Measurements from ENCODE around the gene PIK3R4. TPM values are rescaled to one million over a fixed set of nuclear protein-coding genes. Genes with fewer than 3 reads are reported as not detected.
A peak's percentile ranks its signal among the peaks of the same experiment; 100 is the strongest.

PIK3R4 gene
- total RNA-seq: 27.7 TPM

- DNase-seq (ENCODE audit: low read depth in 2 of 3, low spot score in 2 of 3): peak; percentile 86 to 98 (median 98)
Observed at GRCh38 chr3:130746246-130747039, at the start of gene PIK3R4. Gene PIK3R4 (minus strand): TSS chr3:130746829. CDS start chr3:130745218, 1,611 bp downstream.

- no peak for DNase-seq (ENCODE audit: low read depth in 2 of 3, low spot score in 2 of 3)
Observed at GRCh38 chr3:130795396-130795795, 48.8 kb upstream of the PIK3R4 start.

DNA sequence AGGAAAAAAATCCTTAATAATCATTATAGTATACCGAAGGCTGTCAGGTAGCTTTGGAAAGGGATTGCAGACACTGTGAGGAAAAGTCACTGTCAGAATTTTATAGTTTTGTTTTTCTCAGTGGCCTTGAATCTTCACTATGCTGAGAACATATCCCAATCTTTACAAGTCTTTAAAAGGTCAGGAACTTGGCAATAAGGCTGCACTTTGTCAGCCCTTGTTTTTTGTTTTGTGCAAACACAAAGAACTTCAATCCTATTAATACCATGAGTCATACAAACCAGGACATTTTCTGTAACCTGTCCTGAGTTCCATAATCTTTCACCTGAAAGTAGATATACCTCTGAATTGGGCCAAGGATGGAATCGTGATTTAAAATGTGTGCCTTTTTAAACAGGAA is 45.6 kb upstream of the PIK3R4 start:
- DNase-seq (ENCODE audit: low read depth in 2 of 3, low spot score in 2 of 3): no peak

GRCh38 chr3:130789782-130790322 is 43.2 kb upstream of the PIK3R4 start:
- DNase-seq (ENCODE audit: low read depth in 2 of 3, low spot score in 2 of 3): no peak

DNA sequence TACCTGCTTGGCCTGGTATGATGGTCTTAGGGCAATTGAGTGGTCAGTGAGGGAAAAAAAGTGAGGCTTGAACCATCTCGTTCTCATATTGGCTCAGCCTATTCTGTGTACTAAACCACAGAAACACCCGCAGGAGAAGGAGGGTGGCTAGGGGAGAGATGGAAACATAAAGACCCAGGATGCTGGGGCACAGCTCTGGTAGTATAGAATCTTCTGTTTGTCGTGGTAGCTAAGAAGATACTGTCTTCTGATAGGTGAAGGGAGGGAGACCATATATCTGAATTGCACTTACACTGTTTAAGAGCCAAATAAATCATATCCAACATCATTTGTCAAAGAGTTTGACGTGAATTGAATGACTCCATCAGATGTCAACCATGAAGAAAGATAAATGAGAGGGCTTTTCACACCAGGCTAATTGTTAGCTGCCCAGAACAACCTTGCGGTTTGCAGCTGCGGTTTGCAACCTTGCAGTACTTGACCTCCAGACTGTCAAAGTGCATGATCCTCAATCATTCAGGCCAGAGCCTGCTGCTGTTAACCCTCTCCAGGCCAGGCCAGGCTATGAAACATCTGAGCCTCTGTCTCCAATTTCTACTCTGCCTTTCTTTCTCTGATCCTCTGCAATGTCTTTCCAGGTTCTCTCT is 40.9 kb upstream of the PIK3R4 start:
- DNase-seq (ENCODE audit: low read depth in 2 of 3, low spot score in 2 of 3): no peak

DNA sequence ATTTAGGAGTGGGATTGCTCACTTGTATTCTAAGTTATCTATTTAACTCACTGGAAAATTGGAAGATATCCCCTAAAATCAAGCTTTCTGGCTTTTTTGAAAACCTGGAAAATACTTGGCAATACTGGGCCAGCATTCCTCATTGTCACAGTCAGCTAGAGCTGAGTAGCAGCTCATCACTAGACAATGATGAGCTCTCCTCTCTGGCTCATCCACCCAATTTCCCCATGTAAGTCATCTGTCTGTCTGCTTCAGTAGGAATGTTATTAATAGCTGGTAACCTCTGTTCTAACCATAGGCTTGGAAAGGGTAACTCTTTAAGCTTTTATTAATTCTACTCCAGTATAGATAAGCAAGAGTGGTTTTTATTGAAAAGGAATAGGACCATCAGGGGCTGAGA is 39.7 kb upstream of the PIK3R4 start:
- no peak for DNase-seq (ENCODE audit: low read depth in 2 of 3, low spot score in 2 of 3)

GRCh38 chr3:130783629-130784028 is 37.0 kb upstream of the PIK3R4 start:
- DNase-seq (ENCODE audit: low read depth in 2 of 3, low spot score in 2 of 3): no peak

GRCh38 chr3:130779486-130779885 is 32.9 kb upstream of the PIK3R4 start:
- no peak for DNase-seq (ENCODE audit: low read depth in 2 of 3, low spot score in 2 of 3)

- no peak for DNase-seq (ENCODE audit: low read depth in 2 of 3, low spot score in 2 of 3)
Observed at GRCh38 chr3:130779031-130779430, 32.4 kb upstream of the PIK3R4 start.

DNA sequence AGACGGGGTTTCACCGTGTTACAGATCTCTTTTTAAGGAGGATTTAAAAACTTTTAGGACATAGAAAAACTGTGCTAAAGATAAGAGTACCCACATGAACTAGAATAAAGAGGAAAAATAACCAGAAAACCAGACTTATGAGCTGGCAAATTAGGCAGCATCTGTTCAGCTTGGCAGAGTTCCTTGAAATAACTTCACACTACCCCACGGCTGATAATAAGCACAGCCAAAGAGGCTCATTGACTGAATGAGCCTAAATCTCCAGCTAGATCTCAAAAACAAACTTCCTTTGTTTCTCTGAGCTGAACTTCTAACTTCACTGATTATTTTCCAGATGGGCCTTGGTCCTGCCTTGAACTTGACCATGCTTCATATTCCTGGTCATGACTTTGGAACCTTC is 26.7 kb upstream of the PIK3R4 start:
- DNase-seq (ENCODE audit: low read depth in 2 of 3, low spot score in 2 of 3): no peak

GRCh38 chr3:130772129-130772528 is 25.5 kb upstream of the PIK3R4 start:
- DNase-seq (ENCODE audit: low read depth in 2 of 3, low spot score in 2 of 3): peak in 1 of 3 donors; percentile 9

GRCh38 chr3:130770644-130771043 is 24.0 kb upstream of the PIK3R4 start:
- no peak for DNase-seq (ENCODE audit: low read depth in 2 of 3, low spot score in 2 of 3)

- no peak for DNase-seq (ENCODE audit: low read depth in 2 of 3, low spot score in 2 of 3)
Observed at GRCh38 chr3:130761730-130762311, 15.2 kb upstream of the PIK3R4 start.

GRCh38 chr3:130760922-130761321 is 14.3 kb upstream of the PIK3R4 start:
- DNase-seq (ENCODE audit: low read depth in 2 of 3, low spot score in 2 of 3): no peak

DNA sequence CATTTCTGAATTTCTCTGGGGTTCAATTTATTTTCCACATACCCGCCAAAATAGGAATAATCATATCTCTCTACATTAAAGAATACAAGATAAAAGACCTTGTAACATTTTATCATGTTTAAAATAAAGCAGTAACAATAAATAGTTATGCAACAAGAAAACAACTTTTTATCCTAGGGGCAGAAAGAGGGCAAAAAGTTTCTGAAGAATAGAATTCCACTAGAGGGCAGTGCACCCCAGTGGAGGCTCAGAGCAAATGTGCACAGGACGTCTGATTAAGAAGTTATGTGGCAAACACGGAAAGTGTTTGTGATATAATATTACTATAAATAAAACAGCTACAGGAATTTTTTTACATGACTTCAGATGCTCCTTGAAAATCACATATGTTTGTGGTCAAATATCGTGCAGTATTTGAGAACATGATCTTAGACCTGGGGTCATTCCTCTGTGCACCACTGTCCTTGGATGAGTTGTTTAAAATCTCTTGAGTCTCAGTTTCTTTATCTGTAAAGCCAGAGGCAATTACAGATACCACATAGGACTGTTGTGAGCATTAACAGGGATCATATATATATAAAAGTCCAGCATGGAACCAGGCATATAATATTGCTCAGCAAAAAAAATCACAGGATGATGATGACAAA is 13.2 kb upstream of the PIK3R4 start:
- peak; percentile 25 to 89 (median 72) for DNase-seq (ENCODE audit: low read depth in 2 of 3, low spot score in 2 of 3)

GRCh38 chr3:130758624-130759369 is 12.2 kb upstream of the PIK3R4 start:
- DNase-seq (ENCODE audit: low read depth in 2 of 3, low spot score in 2 of 3): no peak

- DNase-seq (ENCODE audit: low read depth in 2 of 3, low spot score in 2 of 3): no peak
Observed at GRCh38 chr3:130757611-130758150, 11.1 kb upstream of the PIK3R4 start.

- DNase-seq (ENCODE audit: low read depth in 2 of 3, low spot score in 2 of 3): no peak
Observed at GRCh38 chr3:130755666-130756065, 9.0 kb upstream of the PIK3R4 start.

DNA sequence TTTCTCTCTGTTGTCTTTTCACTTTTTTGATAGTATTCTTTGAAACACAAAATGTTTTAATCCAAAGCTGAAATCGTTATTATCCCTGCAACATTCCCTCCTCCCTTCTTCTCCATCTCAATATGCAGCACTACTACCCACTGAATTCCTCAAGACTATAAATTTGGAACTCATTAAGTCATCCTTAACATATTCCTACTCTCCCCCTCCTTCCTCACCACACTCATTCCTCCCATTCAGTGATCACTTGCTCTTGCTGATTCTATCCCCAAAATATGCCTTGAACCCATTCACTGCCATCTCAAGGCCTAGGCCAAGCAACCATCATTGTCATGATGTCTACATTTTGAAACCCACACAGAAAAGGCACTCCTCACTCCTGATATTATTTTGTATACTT is 2.4 kb upstream of the PIK3R4 start:
- no peak for DNase-seq (ENCODE audit: low read depth in 2 of 3, low spot score in 2 of 3)

GRCh38 chr3:130748467-130748861 is 1.8 kb upstream of the PIK3R4 start:
- no peak for DNase-seq (ENCODE audit: low read depth in 2 of 3, low spot score in 2 of 3)

Data from hematopoietic multipotent progenitor cell (in vitro differentiated cells).